HCT116 (cell line): ENCODE data around the gene TOX4. TPM values are rescaled to one million over a fixed set of nuclear protein-coding genes. Genes with fewer than 3 reads are reported as not detected.

Experiments used
- ATAC-seq: fragments of 200-7000 bp; cut with Tn5 transposase; 2 replicates; pipeline ENCODE4 v1.9.1; 2020; ENCODE audit warnings: mild to moderate bottlenecking, moderate library complexity
- BruUV-seq: library from RNA; stranded (reverse); fragments of 400-500 nt; replicated peaks from 2 replicates; lab custom pipeline; 2021; lab: Mats Ljungman, UMichigan
- CTCF ChIA-PET: fragments of 300-600 bp; sonication (Branson Sonifier 250); formaldehyde crosslinking; loops from one replicate; lab custom pipeline; 2021; ENCODE audit warnings: antibody characterized with exemption; lab: Charles Lee
- POLR2A ChIA-PET: fragments of 300-600, 350-600 bp; sonication (Branson Sonifier 250); formaldehyde crosslinking; loops from one replicate; lab custom pipeline; 2021; ENCODE audit warnings: antibody characterized with exemption; lab: Charles Lee
- RAD21 ChIA-PET, 2 experiments: fragments of 300-600 bp; sonication (Branson Sonifier 250); formaldehyde crosslinking; loops; one replicate each; lab custom pipeline; 2023; ENCODE audit warnings: low total read pairs in 2 of 2; ENCODE audit not compliant: uncharacterized antibody in 2 of 2, unreplicated experiment in 2 of 2, low non-redundant PET in 1 of 2; lab: Charles Lee
- DNase-seq: peaks from one replicate; pipeline ENCODE4 v3.0.0-alpha.2; 2010; ENCODE audit warnings: low read depth, low spot score
- H2AFZ ChIP-seq: fragments of 200-600 bp; shearing (Covaris generic), sonication (generic); 2 replicates; pipeline ENCODE4 v1.6.1; 2017; ENCODE audit warnings: low read depth, mixed run types, mixed read lengths, antibody characterized with exemption, low read length; ENCODE audit not compliant: poor library complexity, severe bottlenecking
- H3K27ac ChIP-seq: 2 replicates; pipeline ENCODE4 v1.5.1; 2012; ENCODE audit warnings: low read depth, low read length
- H3K27me3 ChIP-seq: fragments of 200-600 bp; sonication (generic); 2 replicates; pipeline ENCODE4 v1.6.1; 2016; ENCODE audit warnings: mixed run types, low read length, mixed read lengths; ENCODE audit not compliant: insufficient read depth
- H3K36me3 ChIP-seq, 2 experiments: fragments of 200-500 bp in 1 of 2; fragments of 200-600 bp in 1 of 2; sonication (Bioruptor generic) in 1 of 2; sonication (generic) in 1 of 2; 2 replicates each; pipeline versions ENCODE4 v1.5.1 to v1.6.1; 2014 to 2016; ENCODE audit warnings: low read length in 2 of 2, inconsistent platforms in 1 of 2, mixed read lengths in 1 of 2, mixed run types in 1 of 2; ENCODE audit not compliant: insufficient read depth in 2 of 2, control insufficient read depth in 1 of 2
- H3K4me1 ChIP-seq, 2 experiments: fragments of 200-600 bp in 1 of 2; sonication (generic) in 1 of 2; 2 replicates each; pipeline versions ENCODE4 v1.5.1 to v1.6.1; 2012 to 2017; ENCODE audit warnings: low read length in 2 of 2, inconsistent platforms in 1 of 2, mild to moderate bottlenecking in 1 of 2, mixed read lengths in 1 of 2, mixed run types in 1 of 2, moderate library complexity in 1 of 2; ENCODE audit not compliant: insufficient read depth in 2 of 2, control insufficient read depth in 1 of 2
- H3K4me2 ChIP-seq: fragments of 200-600 bp; sonication (generic); 2 replicates; pipeline ENCODE4 v1.6.1; 2017; ENCODE audit warnings: mixed run types, low read length, mixed read lengths
- H3K4me3 ChIP-seq, 2 experiments: fragments of 200-600 bp in 1 of 2; sonication (generic) in 1 of 2; replicated peaks in 1 of 2; 2 replicates each; pipeline ENCODE4 v1.5.1; 2011 to 2016; ENCODE audit warnings: low read length in 2 of 2, control low read depth in 1 of 2, low read depth in 1 of 2, mild to moderate bottlenecking in 1 of 2, mixed read lengths in 1 of 2, mixed run types in 1 of 2
- H3K79me2 ChIP-seq: fragments of 200-600 bp; sonication (generic); 2 replicates; pipeline ENCODE4 v1.6.1; 2017; ENCODE audit warnings: mild to moderate bottlenecking, mixed run types, low read length, moderate library complexity, mixed read lengths; ENCODE audit not compliant: insufficient read depth
- H3K9ac ChIP-seq: fragments of 200-600 bp; sonication (generic); 2 replicates; pipeline ENCODE4 v1.6.1; 2016; ENCODE audit warnings: low read length, mixed read lengths
- H3K9me2 ChIP-seq: fragments of 200-600 bp; sonication (generic), shearing (Covaris generic); 2 replicates; pipeline ENCODE4 v1.6.1; 2017; ENCODE audit warnings: mixed run types, mild to moderate bottlenecking, moderate library complexity; ENCODE audit not compliant: insufficient read depth
- H3K9me3 ChIP-seq, 2 experiments: fragments of 200-500 bp in 1 of 2; fragments of 200-600 bp in 1 of 2; sonication (Bioruptor generic) in 1 of 2; sonication (generic) in 1 of 2; 2 replicates each; pipeline ENCODE4 v1.6.1; 2014 to 2017; ENCODE audit warnings: low read length in 2 of 2, mixed read lengths in 2 of 2, inconsistent platforms in 1 of 2, low read depth in 1 of 2, mild to moderate bottlenecking in 1 of 2, mixed run types in 1 of 2, moderate library complexity in 1 of 2; ENCODE audit not compliant: control insufficient read depth in 1 of 2, insufficient read depth in 1 of 2
- H4K20me1 ChIP-seq: fragments of 200-600 bp; sonication (generic), shearing (Covaris generic); 2 replicates; pipeline ENCODE4 v1.6.1; 2017; ENCODE audit warnings: mixed run types, mild to moderate bottlenecking, moderate library complexity; ENCODE audit not compliant: insufficient read depth
- ATF3 ChIP-seq: IDR thresholded peaks from 2 replicates; pipeline ENCODE4 v1.6.1; 2012
- CBX3 ChIP-seq: IDR thresholded peaks from 2 replicates; pipeline ENCODE4 v1.6.1; 2012; ENCODE audit warnings: low read depth
- EGR1 ChIP-seq: IDR thresholded peaks from 2 replicates; pipeline ENCODE4 v1.6.1; 2012; ENCODE audit warnings: low read depth
- EZH2phosphoT487 ChIP-seq: fragments of 200-600 bp; IDR thresholded peaks from 2 replicates; pipeline ENCODE4 v1.6.1; 2018; ENCODE audit warnings: antibody characterized with exemption, borderline replicate concordance
- FOSL1 ChIP-seq: IDR thresholded peaks from 2 replicates; pipeline ENCODE4 v1.6.1; 2012; ENCODE audit warnings: low read depth
- JUND ChIP-seq: IDR thresholded peaks from 2 replicates; pipeline ENCODE4 v1.6.1; 2012
- POLR2A ChIP-seq: IDR thresholded peaks from 2 replicates; pipeline ENCODE4 v1.7.0; 2011; ENCODE audit warnings: borderline replicate concordance; ENCODE audit not compliant: insufficient read depth, insufficient read length; ENCODE audit errors: extremely low read depth
- POLR2AphosphoS5 ChIP-seq: IDR thresholded peaks from 2 replicates; pipeline ENCODE4 v1.6.1; 2011; ENCODE audit warnings: mild to moderate bottlenecking, low read depth, low read length, moderate library complexity
- SP1 ChIP-seq: IDR thresholded peaks from 2 replicates; pipeline ENCODE4 v1.6.1; 2012; ENCODE audit warnings: low read depth
- SRF ChIP-seq: IDR thresholded peaks from 2 replicates; pipeline ENCODE4 v1.6.1; 2012; ENCODE audit warnings: low read depth
- TCF7L2 ChIP-seq: IDR thresholded peaks from 2 replicates; pipeline ENCODE4 v1.7.0; 2011; ENCODE audit warnings: borderline replicate concordance, inconsistent platforms; ENCODE audit not compliant: insufficient read depth, insufficient read length; ENCODE audit errors: extremely low read depth
- ZFX ChIP-seq: fragments of 450-650 bp; IDR thresholded peaks from 2 replicates; pipeline ENCODE4 v1.6.1; 2017
- ZNF274 ChIP-seq: fragments of 200-500 bp; sonication (Bioruptor generic); IDR thresholded peaks from 2 replicates; pipeline ENCODE4 v1.6.1; 2014; ENCODE audit warnings: mild to moderate bottlenecking, low read depth, low read length, inconsistent platforms
- intact Hi-C: fragments of 100-400 bp; cut with micrococcal nuclease; formaldehyde crosslinking; loops from 2 replicates; pipeline ENCODE4 v1.10.0; 2022
- total RNA-seq: library from RNA; stranded (reverse); gene quantifications from one replicate; pipeline ENCODE4 v1.2.1, GENCODE V29; 2021; ENCODE audit not compliant: unreplicated experiment
- TF ChIP-seq, protein P1 (sequence below): IDR thresholded peaks from 2 replicates; pipeline ENCODE4 v1.6.1; 2012

Gene TOX4
- total RNA-seq, 1 experiment from 2014 or later, result 58.5 TPM

- no peak overlapping the region for H2AFZ ChIP-seq
- ChIA-PET POLR2A (no interaction called here), CTCF (no interaction called here), RAD21 (no interaction called here)
- H3K4me2 ChIP-seq, result no peak overlapping the region
- no peak overlapping the region for H3K27ac ChIP-seq
- no peaks in the 10 kb centered on the region for H3K9me2 ChIP-seq
- no peak for DNase-seq
- no peaks in the 10 kb centered on the region for H3K27me3 ChIP-seq
- TF ChIP-seq ZFX (no peak), POLR2A (no peak), CBX3 (no peak), ATF3 (no peak), EGR1 (no peak), POLR2AphosphoS5 (no peak), FOSL1 (no peak), EZH2phosphoT487 (no peak), TCF7L2 (no peak), JUND (no peak), ZNF274 (no peak), SRF (no peak), SP1 (no peak)
- TF ChIP-seq, protein P1, sequence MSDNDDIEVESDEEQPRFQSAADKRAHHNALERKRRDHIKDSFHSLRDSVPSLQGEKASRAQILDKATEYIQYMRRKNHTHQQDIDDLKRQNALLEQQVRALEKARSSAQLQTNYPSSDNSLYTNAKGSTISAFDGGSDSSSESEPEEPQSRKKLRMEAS, result no peak
- no peak for ATAC-seq
- H3K79me2 ChIP-seq, result peaks cover 98% of the 10 kb centered on the region
- no TSS peak for BruUV-seq
- H3K36me3 ChIP-seq, result peaks cover 29 to 39% of the 10 kb centered on the region in 2 experiments; a peak in 3 of 4 replicates
- intact Hi-C loops, result no loop called here
- H3K9me3 ChIP-seq, result no peaks in the 10 kb centered on the region
- H3K9ac ChIP-seq, result no peak overlapping the region
- H3K4me3 ChIP-seq, result no peak overlapping the region
- H3K4me1 ChIP-seq, result peaks cover 7 to 8% of the 10 kb centered on the region in 2 experiments; a peak in 3 of 4 replicates
- H4K20me1 ChIP-seq, result peaks cover 6% of the 10 kb centered on the region; the same call in 1 of the 2 replicates
Observed at GRCh38 chr14:21505012-21505553, 28.1 kb downstream of the TOX4 start.
